Activated naive CD8-positive, alpha-beta T cell (primary cell): ENCODE measurements around the gene KCNS1.

Experiments
- H3K27ac Mint-ChIP-seq: one replicate; pipeline ENCODE4 v1.8.0; 2021; ENCODE audit warnings: mixed read lengths
- H3K27me3 Mint-ChIP-seq: one replicate; pipeline ENCODE4 v1.8.0; 2021; ENCODE audit warnings: mixed read lengths
- H3K36me3 Mint-ChIP-seq: one replicate; pipeline ENCODE4 v1.8.0; 2021; ENCODE audit warnings: mixed read lengths
- H3K4me1 Mint-ChIP-seq: one replicate; pipeline ENCODE4 v1.8.0; 2021; ENCODE audit warnings: low read depth, mixed read lengths
- H3K4me3 Mint-ChIP-seq: one replicate; pipeline ENCODE4 v1.8.0; 2021; ENCODE audit warnings: mild to moderate bottlenecking, mixed read lengths
- H3K9me3 Mint-ChIP-seq: one replicate; pipeline ENCODE4 v1.8.0; 2021; ENCODE audit warnings: low read depth, mixed read lengths

Gene KCNS1

DNA sequence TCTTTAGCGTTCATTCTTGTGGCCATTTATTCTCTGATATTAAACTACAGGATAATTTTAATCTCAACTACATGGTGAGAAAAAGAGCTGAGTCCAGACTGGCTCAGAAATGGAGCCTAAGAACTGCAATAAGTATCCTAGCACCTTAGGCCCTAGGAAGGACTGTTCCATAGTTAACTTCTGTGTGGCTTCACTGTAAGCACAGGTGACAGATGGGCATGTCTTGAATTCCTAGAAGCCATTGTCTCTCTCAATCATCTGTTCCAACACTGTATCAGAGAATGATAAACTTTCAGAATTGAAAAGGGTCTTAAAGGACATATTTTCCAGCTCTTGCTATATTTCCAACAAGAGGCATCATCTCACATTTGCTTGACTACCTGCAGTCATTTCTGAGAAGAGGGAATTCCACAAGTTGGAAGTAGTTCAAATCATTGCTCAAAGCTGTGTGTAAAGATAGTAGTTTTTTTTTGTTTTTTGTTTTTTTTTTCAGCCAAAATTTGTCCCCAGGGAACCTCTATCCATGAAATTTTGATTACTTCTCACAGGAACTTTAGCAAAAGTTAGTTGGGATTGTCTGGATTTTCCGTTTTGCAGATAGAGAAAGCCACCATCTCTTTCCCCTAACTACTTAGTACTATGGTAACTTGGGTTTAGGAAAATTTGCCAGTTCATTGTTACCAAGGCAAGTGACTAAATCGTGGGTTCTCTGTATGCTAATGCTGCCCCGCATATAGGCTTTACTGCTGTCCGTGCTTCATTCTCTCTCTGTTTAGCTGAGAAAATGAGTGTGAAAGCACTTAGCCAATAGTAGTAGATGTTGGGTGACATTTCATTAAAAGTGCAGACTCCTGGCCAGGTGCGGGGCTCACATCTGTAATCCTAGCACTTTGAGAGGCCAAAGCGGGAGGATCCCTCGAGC is 47.2 kb downstream of the KCNS1 start:
- H3K27ac Mint-ChIP-seq: peak overlapping the region; percentile 48
- H3K36me3 Mint-ChIP-seq: peaks cover 5% of the 10 kb centered on the region
- no peaks in the 10 kb centered on the region for H3K9me3 Mint-ChIP-seq
- H3K27me3 Mint-ChIP-seq: no peaks in the 10 kb centered on the region
- H3K4me3 Mint-ChIP-seq: peak overlapping the region; percentile 42
- peaks cover 88% of the 10 kb centered on the region for H3K4me1 Mint-ChIP-seq

DNA sequence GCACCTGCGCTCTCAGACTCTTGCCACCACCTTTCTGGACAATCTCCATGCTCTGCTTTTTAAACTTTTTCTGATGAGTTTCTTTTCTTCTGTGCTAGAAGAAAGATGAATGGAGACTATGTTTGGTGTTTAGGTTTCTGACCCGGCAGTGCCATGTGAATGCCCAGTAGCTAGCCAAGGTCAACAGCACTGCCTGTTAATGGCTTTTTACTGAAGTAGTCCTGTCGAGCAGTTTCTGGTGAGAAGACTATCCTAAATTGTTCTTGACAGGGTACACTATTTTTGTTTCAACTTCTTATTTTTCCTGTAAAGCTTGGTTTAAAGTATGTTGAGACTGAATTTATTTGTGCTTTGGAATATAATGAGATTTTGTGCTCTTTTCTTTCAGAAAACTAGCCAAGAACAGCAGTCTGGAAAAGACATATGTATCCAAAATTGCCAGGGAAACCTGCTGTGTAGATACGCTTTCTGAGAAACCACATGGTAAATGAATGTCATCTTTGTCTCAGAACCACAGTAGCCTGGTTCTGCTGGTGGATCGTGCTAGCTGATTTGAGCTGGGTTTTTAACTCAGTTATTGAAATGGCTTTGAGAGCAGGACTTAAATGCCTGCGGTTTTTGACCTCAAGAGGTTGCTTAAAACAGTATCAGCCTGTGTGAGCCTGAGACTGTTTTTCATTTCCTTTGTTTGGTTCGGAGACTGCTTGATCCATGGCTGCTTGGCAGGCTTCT is 48.1 kb downstream of the KCNS1 start:
- peaks cover 5% of the 10 kb centered on the region for H3K36me3 Mint-ChIP-seq
- H3K27ac Mint-ChIP-seq: peak overlapping the region; percentile 48
- no peaks in the 10 kb centered on the region for H3K27me3 Mint-ChIP-seq
- H3K4me1 Mint-ChIP-seq: peaks cover 87% of the 10 kb centered on the region
- no peaks in the 10 kb centered on the region for H3K9me3 Mint-ChIP-seq
- peak overlapping the region; percentile 42 for H3K4me3 Mint-ChIP-seq

DNA sequence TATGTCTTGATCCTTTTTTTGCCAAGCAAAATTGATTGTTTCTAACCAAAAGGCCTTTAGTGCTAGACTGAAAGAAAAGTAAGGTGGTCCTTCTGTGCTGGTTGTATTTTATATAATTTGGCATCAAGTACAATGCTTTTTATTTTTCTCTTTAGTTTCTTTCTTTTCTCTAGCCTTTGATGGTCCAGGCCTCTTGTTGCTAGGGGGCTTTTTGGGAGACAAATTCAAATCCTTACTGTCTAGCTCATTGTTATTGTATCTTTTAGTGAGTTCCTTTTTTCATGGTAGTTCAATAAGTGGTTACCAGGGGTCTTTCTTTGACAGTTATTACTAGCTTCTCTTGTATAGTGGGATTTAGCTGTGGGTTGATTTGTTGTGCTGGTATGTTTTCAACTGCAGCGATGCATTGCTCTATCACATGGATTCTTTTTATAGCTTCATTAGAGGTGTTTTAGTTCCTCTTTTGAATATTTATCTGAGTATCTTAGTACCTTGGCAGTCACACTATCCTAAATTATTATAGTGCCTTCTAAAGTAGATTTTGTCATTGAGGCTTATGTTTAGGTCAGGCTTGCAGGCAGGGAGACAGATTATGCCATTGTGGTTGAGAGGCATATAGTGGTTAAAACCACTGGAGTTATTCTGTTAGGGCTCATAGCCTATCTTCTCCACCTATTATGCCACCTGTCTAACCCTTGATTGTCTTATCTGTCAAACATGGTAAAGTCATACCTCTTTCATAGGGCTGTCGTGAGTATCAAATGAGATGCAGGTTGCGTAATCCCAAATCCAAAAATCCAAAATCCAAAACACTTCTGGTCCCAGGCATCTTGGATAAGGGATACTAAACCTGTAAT is 49.5 kb downstream of the KCNS1 start:
- peak overlapping the region; percentile 69 for H3K27ac Mint-ChIP-seq
- H3K4me1 Mint-ChIP-seq: peaks cover 84% of the 10 kb centered on the region
- peak overlapping the region; percentile 5 for H3K4me3 Mint-ChIP-seq
- no peaks in the 10 kb centered on the region for H3K9me3 Mint-ChIP-seq
- peaks cover 5% of the 10 kb centered on the region for H3K36me3 Mint-ChIP-seq
- no peaks in the 10 kb centered on the region for H3K27me3 Mint-ChIP-seq

DNA sequence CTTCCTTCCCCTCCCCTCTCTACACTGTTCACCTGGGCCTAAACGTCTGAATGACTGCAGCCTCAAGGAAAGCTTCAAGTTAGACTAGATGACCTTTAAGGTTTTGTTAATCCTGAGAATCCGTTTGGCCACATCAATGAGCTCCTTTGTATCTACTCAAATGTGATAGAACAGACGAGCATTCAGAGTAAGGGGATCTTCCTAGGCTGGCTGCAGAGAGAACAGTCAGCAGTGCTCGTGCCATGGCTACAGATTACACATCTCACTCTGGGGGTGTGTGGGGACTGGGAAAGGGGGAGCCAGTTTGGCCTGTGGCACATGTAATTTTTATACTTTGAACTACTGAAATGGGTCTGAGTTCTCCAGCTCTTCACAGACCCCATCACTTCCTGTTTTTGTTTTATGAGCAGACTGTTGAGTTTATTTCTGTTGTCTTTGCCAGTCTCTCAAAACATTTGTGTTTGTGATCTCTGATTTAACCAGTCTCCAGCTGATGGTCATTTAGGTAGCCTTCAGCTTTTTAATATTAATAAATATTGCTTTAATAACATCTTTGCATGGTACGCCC is 50.9 kb downstream of the KCNS1 start:
- Mint-ChIP-seq H3K27ac (peak overlapping the region; percentile 90), H3K4me1 (peaks cover 75% of the 10 kb centered on the region), H3K4me3 (peak overlapping the region; percentile 74), H3K27me3 (no peaks in the 10 kb centered on the region), H3K36me3 (peaks cover 5% of the 10 kb centered on the region), H3K9me3 (no peaks in the 10 kb centered on the region)

DNA sequence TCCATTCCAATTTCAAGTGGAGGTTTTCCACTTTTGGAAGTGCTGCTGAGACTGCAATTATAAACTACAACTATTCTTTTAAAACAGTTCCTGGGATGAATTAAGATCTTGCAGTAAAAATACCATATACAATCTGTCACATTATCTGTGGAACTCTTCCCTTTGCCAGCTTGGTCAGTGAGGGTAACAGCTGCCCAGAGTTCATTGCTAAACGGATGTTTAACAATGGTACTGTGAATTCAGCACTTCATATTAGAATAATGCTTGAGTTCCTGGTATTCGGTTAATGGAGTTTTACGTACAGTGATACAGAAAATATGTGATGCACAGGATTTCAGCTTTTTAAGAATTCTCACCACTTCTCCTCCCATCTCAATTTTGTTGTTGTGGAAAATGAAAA is 51.5 kb downstream of the KCNS1 start:
- Mint-ChIP-seq H3K36me3 (peaks cover 5% of the 10 kb centered on the region), H3K27me3 (no peaks in the 10 kb centered on the region), H3K9me3 (no peaks in the 10 kb centered on the region), H3K4me3 (peak overlapping the region; percentile 74), H3K27ac (peak overlapping the region; percentile 90), H3K4me1 (peaks cover 71% of the 10 kb centered on the region)

DNA sequence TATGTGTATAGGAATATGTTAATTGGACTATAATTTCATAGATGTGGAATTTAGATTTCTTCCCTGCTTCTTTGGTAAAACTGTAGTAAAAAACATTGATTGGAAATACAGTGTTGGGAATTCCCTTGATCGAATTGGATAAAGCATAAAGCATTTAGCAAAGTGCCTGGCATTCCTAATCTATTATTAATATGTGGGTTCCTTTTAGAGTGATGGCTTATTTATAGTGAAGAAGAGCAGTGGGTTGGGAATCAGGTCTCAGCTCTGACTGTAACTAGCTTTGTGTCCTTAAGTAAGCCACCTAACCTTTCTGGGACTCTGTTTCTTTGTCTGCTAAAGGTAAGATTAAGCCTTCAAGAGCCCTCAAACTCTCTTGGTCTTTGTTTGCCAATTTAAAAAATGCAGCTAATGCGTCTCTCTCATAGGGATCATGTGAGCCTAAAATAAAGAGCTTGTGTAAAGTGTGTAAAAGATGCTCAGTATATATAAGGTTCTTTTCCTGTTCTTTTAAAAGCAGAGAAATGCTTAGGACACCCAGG is 53.3 kb downstream of the KCNS1 start:
- no peaks in the 10 kb centered on the region for H3K27me3 Mint-ChIP-seq
- no peak overlapping the region for H3K4me3 Mint-ChIP-seq
- H3K27ac Mint-ChIP-seq: peak overlapping the region; percentile 90
- H3K9me3 Mint-ChIP-seq: no peaks in the 10 kb centered on the region
- H3K4me1 Mint-ChIP-seq: peaks cover 71% of the 10 kb centered on the region
- peaks cover 12% of the 10 kb centered on the region for H3K36me3 Mint-ChIP-seq

DNA sequence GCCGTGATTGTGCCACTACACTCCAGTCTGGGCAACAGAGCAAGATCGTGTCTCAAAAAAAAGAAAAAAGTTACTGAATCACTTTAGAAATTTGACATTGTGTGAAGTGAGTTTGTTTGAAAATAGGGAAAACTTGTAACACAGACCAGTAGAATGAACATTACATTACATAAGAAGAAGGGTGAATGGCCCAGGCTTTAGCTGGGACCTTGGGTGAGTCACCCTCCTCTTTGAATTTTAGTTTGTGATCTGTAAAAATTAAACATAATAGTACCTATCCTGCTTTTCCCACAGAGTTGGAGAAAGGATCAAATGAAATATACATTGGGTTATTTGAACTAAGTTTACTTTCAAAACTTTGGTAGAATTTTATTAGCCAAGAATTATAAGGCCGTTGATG is 56.3 kb downstream of the KCNS1 start:
- Mint-ChIP-seq H3K4me1 (peaks cover 75% of the 10 kb centered on the region), H3K9me3 (no peaks in the 10 kb centered on the region), H3K4me3 (no peak overlapping the region), H3K36me3 (peaks cover 13% of the 10 kb centered on the region), H3K27ac (no peak overlapping the region), H3K27me3 (no peaks in the 10 kb centered on the region)

DNA sequence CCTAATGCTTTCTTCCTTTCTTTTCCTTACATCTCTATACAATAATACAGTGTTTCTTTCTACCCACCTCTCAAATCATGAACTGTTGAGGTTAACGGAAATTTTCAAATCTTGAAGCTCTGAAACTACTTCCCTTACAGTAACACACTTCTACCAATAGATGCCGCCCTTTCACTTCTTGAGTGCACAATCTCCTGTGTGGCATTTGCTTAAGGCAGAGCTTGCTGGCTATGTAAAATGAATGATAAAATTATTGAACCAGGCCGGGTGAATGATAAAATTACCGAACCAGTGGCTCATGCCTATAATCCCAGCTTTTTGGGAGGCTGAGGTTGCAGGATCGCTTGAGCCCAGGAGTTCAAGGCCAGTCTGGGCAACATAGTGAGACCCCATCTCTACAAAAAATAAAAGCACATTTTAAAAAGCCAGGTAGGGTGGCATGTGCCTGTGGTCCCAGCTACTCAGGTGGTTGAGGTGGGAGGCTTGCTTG is 56.8 kb downstream of the KCNS1 start:
- H3K9me3 Mint-ChIP-seq: no peaks in the 10 kb centered on the region
- peaks cover 13% of the 10 kb centered on the region for H3K36me3 Mint-ChIP-seq
- peak overlapping the region; percentile 90 for H3K27ac Mint-ChIP-seq
- peak overlapping the region; percentile 49 for H3K4me3 Mint-ChIP-seq
- H3K4me1 Mint-ChIP-seq: peaks cover 75% of the 10 kb centered on the region
- H3K27me3 Mint-ChIP-seq: no peaks in the 10 kb centered on the region

DNA sequence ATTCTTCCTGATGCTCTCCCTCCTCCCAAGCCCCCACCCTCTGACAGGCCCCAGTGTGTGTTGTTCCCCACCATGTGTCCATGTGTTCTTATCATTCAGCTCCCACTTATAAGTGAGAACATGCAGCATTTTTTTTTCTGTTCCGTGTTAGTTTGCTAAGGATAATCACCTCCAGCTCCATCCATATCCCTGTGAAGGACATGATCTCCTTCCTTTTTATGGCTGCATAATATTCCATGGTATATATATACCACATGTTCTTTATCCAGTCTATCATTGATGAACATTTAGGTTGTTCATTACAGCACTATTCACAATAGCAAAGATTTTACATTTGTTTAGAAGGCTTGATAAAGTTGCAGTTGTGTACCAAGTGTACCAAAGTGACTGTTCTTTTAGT is 57.9 kb downstream of the KCNS1 start:
- Mint-ChIP-seq H3K36me3 (peaks cover 11% of the 10 kb centered on the region), H3K27me3 (no peaks in the 10 kb centered on the region), H3K4me3 (no peak overlapping the region), H3K27ac (peak overlapping the region; percentile 81), H3K4me1 (peaks cover 73% of the 10 kb centered on the region), H3K9me3 (no peaks in the 10 kb centered on the region)
